ENCODE results near the gene DNAJC12. TPM values are rescaled to one million over a fixed set of nuclear protein-coding genes. Genes with fewer than 3 reads are reported as not detected.

The DNAJC12 gene
- total and polyA plus RNA-seq, 2 of the 8 experiments (the other 6 are each of a cell fraction or from before 2014, with no cell fraction given): 0.86 to 4.2 TPM

DNA sequence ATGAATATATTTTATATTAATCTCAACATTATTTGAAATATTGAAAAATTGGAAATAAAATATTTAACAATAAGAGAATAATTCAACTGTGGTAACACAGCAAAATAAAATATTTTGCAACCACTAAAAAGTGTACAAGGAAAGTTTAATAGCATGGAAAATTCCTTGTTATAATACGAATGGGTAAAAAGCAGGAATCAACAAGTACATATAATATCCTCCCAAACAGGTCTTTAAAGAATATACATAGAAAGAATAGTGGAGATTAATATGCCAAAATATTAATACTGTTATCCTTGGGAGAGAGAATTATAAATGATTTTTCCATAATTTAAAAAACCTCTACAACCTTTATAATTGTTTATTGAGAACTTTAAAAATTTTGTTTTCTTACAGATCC, 1.0 kb downstream of the DNAJC12 start:
- TF ChIP-seq ASH2L (IDR thresholded peaks at IDR 0.05; ENCODE audit: low read length) (no peak), RXRA (IDR thresholded peaks at IDR 0.05; ENCODE audit: insufficient read depth, low read depth, low read length) (no peak), EZH2 (IDR thresholded peaks at IDR 0.05; ENCODE audit: low read depth, low read length, severe bottlenecking) (no peak), POU5F1 (IDR thresholded peaks at IDR 0.05; ENCODE audit: low read depth, low read length) (no peak), CTBP2 (IDR thresholded peaks at IDR 0.05; ENCODE audit: borderline replicate concordance, insufficient read depth, insufficient read length, low read length) (no peak)
- TF ChIP-seq, protein P1, sequence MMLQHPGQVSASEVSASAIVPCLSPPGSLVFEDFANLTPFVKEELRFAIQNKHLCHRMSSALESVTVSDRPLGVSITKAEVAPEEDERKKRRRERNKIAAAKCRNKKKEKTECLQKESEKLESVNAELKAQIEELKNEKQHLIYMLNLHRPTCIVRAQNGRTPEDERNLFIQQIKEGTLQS (IDR thresholded peaks at IDR 0.05; ENCODE audit: insufficient read depth, low read depth, low read length): no peak
- Histone ChIP-seq H3K56ac (replicated peaks; ENCODE audit: insufficient read length, low read depth, low read length) (no peak overlapping the region), H2BK20ac (ENCODE audit: low read length) (no peak overlapping the region), H2AFZ (ENCODE audit: low read length) (no peak overlapping the region), H4K91ac (replicated peaks; ENCODE audit: insufficient read length, low read length) (no peak overlapping the region), H3K4ac (replicated peaks; ENCODE audit: insufficient read length, low read depth, low read length) (no peak overlapping the region), H3K9ac (replicated peaks in 1 of 4; ENCODE audit: extremely low read depth in 1 of 4, low read depth in 3 of 4, low read length in 3 of 4) (no peak overlapping the region), H3K14ac (ENCODE audit: insufficient read length) (no peak overlapping the region), H3K4me1 (replicated peaks in 1 of 4; ENCODE audit: control insufficient read depth in 3 of 4, insufficient read depth in 4 of 4, low read length in 3 of 4) (no peaks in the 10 kb centered on the region), H3K18ac (ENCODE audit: extremely low read depth, low read length) (no peak overlapping the region), H2BK120ac (replicated peaks; ENCODE audit: low read depth, low read length) (no peak overlapping the region), H4K20me1 (replicated peaks in 1 of 2; ENCODE audit: control insufficient read depth in 1 of 2, insufficient read depth in 2 of 2, low read length in 2 of 2) (no peaks in the 10 kb centered on the region), H2BK15ac (ENCODE audit: low read length) (no peak overlapping the region), H3K36me3 (ENCODE audit: control insufficient read depth in 2 of 4, insufficient read depth in 4 of 4, low read length in 3 of 4) (no peaks in the 10 kb centered on the region), H4K5ac (ENCODE audit: insufficient read length, low read depth, low read length) (no peak overlapping the region), H3K79me2 (ENCODE audit: control insufficient read depth in 1 of 2, insufficient read depth in 2 of 2, low read length in 2 of 2) (no peaks in the 10 kb centered on the region), H3K4me2 (ENCODE audit: insufficient read depth in 1 of 2, low read depth in 2 of 2, low read length in 2 of 2) (no peak overlapping the region), H3K23ac (ENCODE audit: insufficient read length) (no peak overlapping the region), H3K79me1 (ENCODE audit: low read depth, low read length) (no peaks in the 10 kb centered on the region), H3K23me2 (ENCODE audit: low read depth, low read length) (no peaks in the 10 kb centered on the region), H3K4me3 (ENCODE audit: extremely low read depth in 1 of 4, insufficient read depth in 2 of 4, low read depth in 3 of 4, low read length in 4 of 4) (no peak overlapping the region), H3K27ac (ENCODE audit: low read depth, low read length) (no peak overlapping the region), H4K8ac (ENCODE audit: extremely low read depth, insufficient read depth, low read length) (no peak overlapping the region), H2AK5ac (ENCODE audit: low read depth, low read length) (no peak overlapping the region), H2BK5ac (ENCODE audit: low read depth, low read length) (no peak overlapping the region), H3K9me3 (ENCODE audit: insufficient read depth in 2 of 2, low read depth in 1 of 2, low read length in 1 of 2) (peaks cover 4% of the 10 kb centered on the region in 2 experiments; a peak in 2 of 4 replicates), H3K27me3 (replicated peaks in 1 of 4; ENCODE audit: control insufficient read depth in 3 of 4, extremely low read depth in 1 of 4, insufficient read depth in 3 of 4, low read length in 3 of 4) (no peaks in the 10 kb centered on the region), H2BK12ac (ENCODE audit: low read depth, low read length) (no peak overlapping the region)
- CTCF ChIA-PET (ENCODE audit: partially characterized antibody): interaction anchor here (0.9 to 1.8 kb wide), 3 partner anchors 8 to 49 kb away, joined by 3 to 4 read pairs (median 4); no protein-coding TSS in a partner anchor
- DNase-seq (ENCODE audit: low read depth in 1 of 2, low spot score in 2 of 2) (no peak), FAIRE-seq (no peak)
- POLR2A ChIA-PET (ENCODE audit: partially characterized antibody): interaction anchor here (1.4 kb wide), 1 partner anchor 78 kb away, joined by 3 read pairs; no protein-coding TSS in a partner anchor
- 81% methylated on average over 1 of the region's 1 CpG; no CpG with 5 or more reads in 1 of the 2 experiments for WGBS, 2 experiments (ENCODE audit: extremely low coverage in 1 of 2, insufficient coverage in 1 of 2, insufficient read length in 1 of 2, insufficient replicate concordance in 2 of 2, low coverage in 1 of 2, low lambda C conversion rate in 2 of 2, missing lambda C conversion rate in 1 of 2)
